ENCODE data around the gene RRP8. TPM values are rescaled to one million over a fixed set of nuclear protein-coding genes. Genes with fewer than 3 reads are reported as not detected.

The RRP8 gene
- polyA plus RNA-seq, 1 donor: 28.5 TPM

Other genes starting within 250 kb of the RRP8 start
- gene SMPD1, start 213.1 kb downstream of the RRP8 start, polyA plus RNA-seq: 31.8 TPM
- gene APBB1, start 184.5 kb downstream of the RRP8 start, polyA plus RNA-seq: 27.6 TPM
- gene HPX, start 162.6 kb downstream of the RRP8 start, polyA plus RNA-seq: 3.0 TPM
- 37.8 TPM for gene TRIM3, start 129.7 kb downstream of the RRP8 start, polyA plus RNA-seq
- gene ARFIP2, start 122.3 kb downstream of the RRP8 start, polyA plus RNA-seq: 68.0 TPM
- 40.7 TPM for gene TIMM10B, start 122.1 kb downstream of the RRP8 start, polyA plus RNA-seq
- 12.2 TPM for gene DNHD1, start 106.3 kb downstream of the RRP8 start, polyA plus RNA-seq
- gene ILK, start 158 bp upstream of the RRP8 start, polyA plus RNA-seq: 133 TPM
- 91.0 TPM for gene TAF10, start 8.6 kb upstream of the RRP8 start, polyA plus RNA-seq
- gene TPP1, start 15.8 kb upstream of the RRP8 start, polyA plus RNA-seq: 310 TPM
- 17.1 TPM for gene DCHS1, start 52.2 kb upstream of the RRP8 start, polyA plus RNA-seq
- gene MRPL17, start 79.7 kb upstream of the RRP8 start, polyA plus RNA-seq: 58.3 TPM
- 0.06 TPM for gene OR2AG2, start 168.4 kb upstream of the RRP8 start, polyA plus RNA-seq
- 0.07 TPM for gene OR2AG1, start 179.4 kb upstream of the RRP8 start, polyA plus RNA-seq
- 0.03 TPM for gene OR6A2, start 196.1 kb upstream of the RRP8 start, polyA plus RNA-seq
- not detected for gene OR10A5, start 242.1 kb upstream of the RRP8 start, polyA plus RNA-seq

Data from large intestine (tissue), 1 donor.